Nephron (organoid): ENCODE data around the gene APOO.
A peak's percentile ranks its signal among the peaks of the same experiment; 100 is the strongest.

Experiments used
- H3K27ac Mint-ChIP-seq, 3 experiments: 2 replicates each; pipeline ENCODE4 v1.8.0; 2020; ENCODE audit warnings: mixed read lengths in 3 of 3, mild to moderate bottlenecking in 2 of 3, moderate library complexity in 1 of 3
- H3K27me3 Mint-ChIP-seq: 2 replicates; pipeline ENCODE4 v1.8.0; 2021; ENCODE audit warnings: low read depth, mild to moderate bottlenecking, moderate library complexity, mixed read lengths
- H3K36me3 Mint-ChIP-seq: 2 replicates; pipeline ENCODE4 v1.8.0; 2020; ENCODE audit warnings: low read depth, mixed read lengths
- H3K4me1 Mint-ChIP-seq: 2 replicates; pipeline ENCODE4 v1.8.0; 2020; ENCODE audit warnings: mixed read lengths
- H3K4me3 Mint-ChIP-seq, 3 experiments: 2 replicates each; pipeline ENCODE4 v1.8.0; 2020; ENCODE audit warnings: mild to moderate bottlenecking in 3 of 3, mixed read lengths in 3 of 3, moderate library complexity in 2 of 3
- H3K9me3 Mint-ChIP-seq: 2 replicates; pipeline ENCODE4 v1.8.0; 2020; ENCODE audit warnings: mixed read lengths
- CTCF ChIP-seq, 3 experiments: fragments of 200-600 bp; sonication (generic); IDR thresholded peaks; one replicate each; pipeline ENCODE4 v1.5.0; 2021; ENCODE audit warnings: antibody characterized with exemption in 3 of 3; ENCODE audit not compliant: unreplicated experiment in 3 of 3

APOO gene

GRCh38 chrX:23907498-23908218 lies at the start of gene APOO, which contains the start of gene CXorf58:
APOO (minus strand) TSS chrX:23907938; CDS start chrX:23907702, 236 bp downstream.
CXorf58 (plus strand) TSS chrX:23908006; CDS start chrX:23910303, 2,297 bp downstream.
- no peaks in the 10 kb centered on the region for H3K9me3 Mint-ChIP-seq
- peak; percentile 84 to 93 (median 88) for TF ChIP-seq CTCF (IDR thresholded peaks at IDR 0.05; ENCODE audit: unreplicated experiment in 3 of 3)
- H3K36me3 Mint-ChIP-seq, result peaks cover 3% of the 10 kb centered on the region
- H3K4me3 Mint-ChIP-seq, result peak within 1 kb of the TSS; percentile 80 to 93 (median 90)
- peak within 1 kb of the TSS; percentile 82 to 89 (median 85) for H3K27ac Mint-ChIP-seq
- H3K4me1 Mint-ChIP-seq, result peaks cover 13% of the 10 kb centered on the region
- no peaks in the 10 kb centered on the region for H3K27me3 Mint-ChIP-seq

GRCh38 chrX:23954396-23954795 lies 46.7 kb upstream of the APOO start:
- Mint-ChIP-seq H3K27ac (no peak overlapping the region), H3K36me3 (no peaks in the 10 kb centered on the region), H3K4me1 (no peaks in the 10 kb centered on the region), H3K9me3 (no peaks in the 10 kb centered on the region), H3K27me3 (no peaks in the 10 kb centered on the region), H3K4me3 (no peak overlapping the region)
- no peak for TF ChIP-seq CTCF (IDR thresholded peaks at IDR 0.05; ENCODE audit: unreplicated experiment in 3 of 3)

GRCh38 chrX:23953908-23954269 lies 46.2 kb upstream of the APOO start:
- TF ChIP-seq CTCF (IDR thresholded peaks at IDR 0.05; ENCODE audit: unreplicated experiment in 3 of 3), result no peak
- H3K27ac Mint-ChIP-seq, result no peak overlapping the region
- H3K27me3 Mint-ChIP-seq, result no peaks in the 10 kb centered on the region
- H3K9me3 Mint-ChIP-seq, result no peaks in the 10 kb centered on the region
- H3K36me3 Mint-ChIP-seq, result no peaks in the 10 kb centered on the region
- no peak overlapping the region for H3K4me3 Mint-ChIP-seq
- no peaks in the 10 kb centered on the region for H3K4me1 Mint-ChIP-seq

- Mint-ChIP-seq H3K27ac (peak overlapping the region in 1 of 3 experiments; percentile 29), H3K27me3 (no peaks in the 10 kb centered on the region), H3K4me3 (no peak overlapping the region), H3K9me3 (no peaks in the 10 kb centered on the region), H3K36me3 (no peaks in the 10 kb centered on the region), H3K4me1 (no peaks in the 10 kb centered on the region)
- TF ChIP-seq CTCF (IDR thresholded peaks at IDR 0.05; ENCODE audit: unreplicated experiment in 3 of 3), result no peak
These were observed 45.5 kb upstream of the APOO start for GRCh38 chrX:23952984-23953907.

- Mint-ChIP-seq H3K4me1 (no peaks in the 10 kb centered on the region), H3K9me3 (no peaks in the 10 kb centered on the region), H3K27me3 (no peaks in the 10 kb centered on the region), H3K27ac (no peak overlapping the region), H3K36me3 (no peaks in the 10 kb centered on the region), H3K4me3 (no peak overlapping the region)
- no peak for TF ChIP-seq CTCF (IDR thresholded peaks at IDR 0.05; ENCODE audit: unreplicated experiment in 3 of 3)
These were observed 44.7 kb upstream of the APOO start for GRCh38 chrX:23952391-23952790.
